Panc1 (cell line): Measurements from ENCODE around the gene SLC36A3. TPM values are rescaled to one million over a fixed set of nuclear protein-coding genes. Genes with fewer than 3 reads are reported as not detected.

Experiments
- ATAC-seq: fragments of 200-7000 bp; cut with Tn5 transposase; 2 replicates; pipeline ENCODE4 v1.9.1; 2020; ENCODE audit warnings: mild to moderate bottlenecking, moderate library complexity
- BruUV-seq: library from RNA; stranded (reverse); fragments of 400-500 nt; replicated peaks from 2 replicates; lab custom pipeline; 2021; lab: Mats Ljungman, UMichigan
- CTCF ChIA-PET: fragments of 300-600 bp; sonication (Branson Sonifier 250); formaldehyde crosslinking; loops from one replicate; lab custom pipeline; 2022; ENCODE audit warnings: antibody characterized with exemption; lab: Charles Lee
- POLR2A ChIA-PET: fragments of 300-600 bp; sonication (Branson Sonifier 250); formaldehyde crosslinking; loops from one replicate; lab custom pipeline; 2022; ENCODE audit warnings: antibody characterized with exemption; lab: Charles Lee
- DNase-seq: peaks from one replicate; pipeline ENCODE4 v3.0.0-alpha.2; 2010; ENCODE audit warnings: low read depth, low spot score
- H3K27ac ChIP-seq: 2 replicates; pipeline ENCODE4 v1.5.1; 2011; ENCODE audit warnings: mild to moderate bottlenecking, low read length, inconsistent platforms
- H3K27me3 ChIP-seq: fragments of 200-500 bp; sonication (Bioruptor generic); 2 replicates; pipeline ENCODE4 v1.6.0; 2014; ENCODE audit warnings: low read length, inconsistent platforms; ENCODE audit not compliant: control insufficient read depth, insufficient read depth
- H3K36me3 ChIP-seq: fragments of 200-500 bp; sonication (Bioruptor generic); 2 replicates; pipeline ENCODE4 v1.5.1; 2014; ENCODE audit warnings: inconsistent platforms, mild to moderate bottlenecking, low read length, moderate library complexity; ENCODE audit not compliant: control insufficient read depth, insufficient read depth
- H3K4me1 ChIP-seq: 2 replicates; pipeline ENCODE4 v1.5.1; 2011; ENCODE audit warnings: inconsistent platforms, mild to moderate bottlenecking, low read length, moderate library complexity; ENCODE audit not compliant: control insufficient read depth, insufficient read depth
- H3K4me3 ChIP-seq, 2 experiments: 2 replicates each; pipeline ENCODE4 v1.5.1; 2011 to 2012; ENCODE audit warnings: low read depth in 2 of 2, low read length in 2 of 2, mild to moderate bottlenecking in 2 of 2, inconsistent platforms in 1 of 2, moderate library complexity in 1 of 2
- H3K9me3 ChIP-seq: fragments of 200-500 bp; sonication (Bioruptor generic); 2 replicates; pipeline ENCODE4 v1.5.1; 2014; ENCODE audit warnings: low read depth, mild to moderate bottlenecking, inconsistent platforms, low read length, moderate library complexity; ENCODE audit not compliant: control insufficient read depth, insufficient read depth
- CTCF ChIP-seq: fragments of 450-650 bp; IDR thresholded peaks from 2 replicates; pipeline ENCODE4 v1.5.1; 2017; ENCODE audit warnings: mild to moderate bottlenecking
- POLR2AphosphoS5 ChIP-seq: IDR thresholded peaks from 2 replicates; pipeline ENCODE4 v1.6.1; 2012; ENCODE audit warnings: mild to moderate bottlenecking, low read depth, low read length, moderate library complexity
- REST ChIP-seq, 2 experiments: IDR thresholded peaks; 2 replicates each; pipeline ENCODE4 v1.6.1; 2011 to 2012; ENCODE audit warnings: low read depth in 2 of 2, control low read depth in 1 of 2, low read length in 1 of 2, mild to moderate bottlenecking in 1 of 2, moderate library complexity in 1 of 2; ENCODE audit not compliant: insufficient read depth in 1 of 2
- SIN3A ChIP-seq: IDR thresholded peaks from 2 replicates; pipeline ENCODE4 v1.6.1; 2012; ENCODE audit warnings: low read depth, mild to moderate bottlenecking, low read length, moderate library complexity, borderline replicate concordance; ENCODE audit not compliant: insufficient read depth
- TCF7L2 ChIP-seq: IDR thresholded peaks from 2 replicates; pipeline ENCODE4 v1.6.1; 2011; ENCODE audit warnings: mild to moderate bottlenecking, low read depth, low read length, inconsistent platforms
- in situ Hi-C: cut with HindIII; loops from 2 replicates; pipeline ENCODE4 v1.10.0; 2016; ENCODE audit warnings: low sequenced_read_pairs, low pct_unique_long_range_greater_than_20kb
- intact Hi-C: fragments of 100-400 bp; cut with micrococcal nuclease; formaldehyde crosslinking; loops from one replicate; pipeline ENCODE4 v1.10.0; 2022; ENCODE audit not compliant: unreplicated experiment
- total RNA-seq: library from RNA; stranded (reverse); gene quantifications from one replicate; pipeline ENCODE4 v1.2.1, GENCODE V29; 2021; ENCODE audit not compliant: unreplicated experiment

SLC36A3 gene
- total RNA-seq, 1 experiment from 2014 or later, result not detected

- intact Hi-C loops, result no loop called here
- BruUV-seq, result no TSS peak
Observed at GRCh38 chr5:151231359-151231758, 72.2 kb downstream of the SLC36A3 start.

GRCh38 chr5:151230048-151230680 lies 73.4 kb downstream of the SLC36A3 start:
- H3K27ac ChIP-seq, result no peak overlapping the region
- no peaks in the 10 kb centered on the region for H3K36me3 ChIP-seq
- no peak for TF ChIP-seq TCF7L2
- TF ChIP-seq POLR2AphosphoS5, result no peak
- TF ChIP-seq REST (IDR thresholded peaks at IDR 0.05; ENCODE audit: insufficient read depth in 1 of 2, low read depth in 2 of 2, low read length in 1 of 2), result no peak
- no peak for TF ChIP-seq CTCF
- no peak for TF ChIP-seq SIN3A
- H3K4me3 ChIP-seq, result no peak overlapping the region
- intact Hi-C loops (no loop called here), in situ Hi-C loops (no loop called here)
- H3K27me3 ChIP-seq, result peaks cover 2% of the 10 kb centered on the region
- DNase-seq (no peak), ATAC-seq (no peak)
- CTCF ChIA-PET, result interaction anchor here (0.6 kb wide), 1 partner anchor 470 kb away, joined by 3 read pairs; no protein-coding TSS in a partner anchor
- BruUV-seq, result no TSS peak
- no peaks in the 10 kb centered on the region for H3K4me1 ChIP-seq
- POLR2A ChIA-PET, result no interaction called here
- H3K9me3 ChIP-seq, result no peaks in the 10 kb centered on the region

More at GRCh38 chr5:151231359-151231758, 72.2 kb downstream of the SLC36A3 start:
- ChIA-PET CTCF (no interaction called here), POLR2A (no interaction called here)
- H3K4me1 ChIP-seq, result no peaks in the 10 kb centered on the region
- in situ Hi-C loops, result no loop called here
- no peak for TF ChIP-seq SIN3A
- TF ChIP-seq POLR2AphosphoS5, result no peak
- TF ChIP-seq CTCF, result no peak
- no peak for TF ChIP-seq TCF7L2
- TF ChIP-seq REST (IDR thresholded peaks at IDR 0.05; ENCODE audit: insufficient read depth in 1 of 2, low read depth in 2 of 2, low read length in 1 of 2), result no peak
- peaks cover 2% of the 10 kb centered on the region; the same call in 1 of the 2 replicates for H3K27me3 ChIP-seq
- no peak overlapping the region for H3K4me3 ChIP-seq
- no peaks in the 10 kb centered on the region for H3K36me3 ChIP-seq
- H3K9me3 ChIP-seq, result no peaks in the 10 kb centered on the region
- H3K27ac ChIP-seq, result no peak overlapping the region
- DNase-seq (no peak), ATAC-seq (no peak)
